Measurements from ENCODE around the gene IGFLR1.

The IGFLR1 gene

DNA sequence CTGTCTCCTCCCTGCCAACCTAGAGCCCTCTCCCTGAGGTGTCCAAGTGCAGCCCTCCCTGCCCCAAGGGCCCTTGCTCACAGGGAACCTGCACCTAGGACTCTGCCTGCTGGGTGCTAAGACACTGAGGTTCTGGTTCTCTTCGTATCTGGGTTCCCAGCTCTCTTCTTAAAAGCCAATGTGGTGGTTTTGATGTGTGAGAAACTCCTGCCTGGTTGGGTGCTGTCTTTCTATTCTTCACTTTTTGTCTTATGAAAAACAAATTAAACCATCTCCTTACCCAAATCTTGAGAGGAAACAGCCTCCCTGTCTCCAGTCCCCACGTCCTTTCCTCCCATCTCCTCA is 28.8 kb downstream of the IGFLR1 start:
- no peak overlapping the region for H3K27ac ChIP-seq
- TF ChIP-seq, protein P1, sequence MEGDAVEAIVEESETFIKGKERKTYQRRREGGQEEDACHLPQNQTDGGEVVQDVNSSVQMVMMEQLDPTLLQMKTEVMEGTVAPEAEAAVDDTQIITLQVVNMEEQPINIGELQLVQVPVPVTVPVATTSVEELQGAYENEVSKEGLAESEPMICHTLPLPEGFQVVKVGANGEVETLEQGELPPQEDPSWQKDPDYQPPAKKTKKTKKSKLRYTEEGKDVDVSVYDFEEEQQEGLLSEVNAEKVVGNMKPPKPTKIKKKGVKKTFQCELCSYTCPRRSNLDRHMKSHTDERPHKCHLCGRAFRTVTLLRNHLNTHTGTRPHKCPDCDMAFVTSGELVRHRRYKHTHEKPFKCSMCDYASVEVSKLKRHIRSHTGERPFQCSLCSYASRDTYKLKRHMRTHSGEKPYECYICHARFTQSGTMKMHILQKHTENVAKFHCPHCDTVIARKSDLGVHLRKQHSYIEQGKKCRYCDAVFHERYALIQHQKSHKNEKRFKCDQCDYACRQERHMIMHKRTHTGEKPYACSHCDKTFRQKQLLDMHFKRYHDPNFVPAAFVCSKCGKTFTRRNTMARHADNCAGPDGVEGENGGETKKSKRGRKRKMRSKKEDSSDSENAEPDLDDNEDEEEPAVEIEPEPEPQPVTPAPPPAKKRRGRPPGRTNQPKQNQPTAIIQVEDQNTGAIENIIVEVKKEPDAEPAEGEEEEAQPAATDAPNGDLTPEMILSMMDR (IDR thresholded peaks at IDR 0.05): no peak
- TF ChIP-seq ZFX (IDR thresholded peaks at IDR 0.05; ENCODE audit: borderline replicate concordance): no peak

DNA sequence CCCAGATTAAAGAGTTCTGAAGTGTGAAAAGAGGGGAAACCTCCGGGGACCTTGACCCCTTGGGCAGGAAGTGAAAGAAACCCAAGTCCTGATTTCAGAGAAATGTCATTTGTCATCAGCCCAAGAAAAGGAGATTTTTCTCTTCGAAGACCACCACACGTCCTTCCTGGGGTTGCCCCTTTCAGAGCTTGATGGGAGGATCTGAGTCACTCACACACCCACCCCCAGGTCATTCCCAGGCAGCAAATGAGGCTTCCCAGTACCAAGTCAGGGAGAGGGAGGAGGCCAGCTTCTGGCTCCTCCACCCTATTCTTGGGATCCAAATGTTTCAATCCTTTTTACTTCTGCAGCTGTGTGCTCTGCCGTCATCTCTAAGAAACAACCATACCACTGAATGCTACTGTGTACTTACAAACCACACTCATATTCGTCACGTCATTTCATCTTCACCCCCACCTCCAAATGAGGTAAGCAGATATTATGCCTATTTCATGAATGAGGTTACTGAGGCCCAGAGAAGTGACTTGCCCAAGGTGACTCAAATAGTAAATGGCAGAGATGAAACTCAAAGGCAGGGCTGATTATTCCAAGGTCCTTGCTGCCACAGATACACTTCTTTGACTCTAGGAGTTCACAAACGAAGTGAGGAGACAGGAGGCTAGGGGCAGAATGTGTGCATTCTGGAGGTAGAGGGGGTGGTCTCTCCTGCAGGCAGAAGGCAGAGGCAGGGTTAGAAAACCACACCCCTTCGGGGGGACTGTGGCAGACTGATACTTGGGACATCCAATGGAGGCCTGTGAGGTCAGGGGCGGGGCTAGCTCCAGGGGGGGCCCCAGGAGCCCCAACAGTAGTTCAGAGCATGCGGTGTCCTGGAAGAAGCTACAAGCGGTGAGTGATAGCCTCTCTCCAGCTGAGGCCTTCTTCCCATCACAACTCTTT is 29.4 kb downstream of the IGFLR1 start:
- TF ChIP-seq ZFX (IDR thresholded peaks at IDR 0.05; ENCODE audit: borderline replicate concordance): no peak
- TF ChIP-seq, protein P1 (IDR thresholded peaks at IDR 0.05): no peak
- H3K27ac ChIP-seq: no peak overlapping the region

DNA sequence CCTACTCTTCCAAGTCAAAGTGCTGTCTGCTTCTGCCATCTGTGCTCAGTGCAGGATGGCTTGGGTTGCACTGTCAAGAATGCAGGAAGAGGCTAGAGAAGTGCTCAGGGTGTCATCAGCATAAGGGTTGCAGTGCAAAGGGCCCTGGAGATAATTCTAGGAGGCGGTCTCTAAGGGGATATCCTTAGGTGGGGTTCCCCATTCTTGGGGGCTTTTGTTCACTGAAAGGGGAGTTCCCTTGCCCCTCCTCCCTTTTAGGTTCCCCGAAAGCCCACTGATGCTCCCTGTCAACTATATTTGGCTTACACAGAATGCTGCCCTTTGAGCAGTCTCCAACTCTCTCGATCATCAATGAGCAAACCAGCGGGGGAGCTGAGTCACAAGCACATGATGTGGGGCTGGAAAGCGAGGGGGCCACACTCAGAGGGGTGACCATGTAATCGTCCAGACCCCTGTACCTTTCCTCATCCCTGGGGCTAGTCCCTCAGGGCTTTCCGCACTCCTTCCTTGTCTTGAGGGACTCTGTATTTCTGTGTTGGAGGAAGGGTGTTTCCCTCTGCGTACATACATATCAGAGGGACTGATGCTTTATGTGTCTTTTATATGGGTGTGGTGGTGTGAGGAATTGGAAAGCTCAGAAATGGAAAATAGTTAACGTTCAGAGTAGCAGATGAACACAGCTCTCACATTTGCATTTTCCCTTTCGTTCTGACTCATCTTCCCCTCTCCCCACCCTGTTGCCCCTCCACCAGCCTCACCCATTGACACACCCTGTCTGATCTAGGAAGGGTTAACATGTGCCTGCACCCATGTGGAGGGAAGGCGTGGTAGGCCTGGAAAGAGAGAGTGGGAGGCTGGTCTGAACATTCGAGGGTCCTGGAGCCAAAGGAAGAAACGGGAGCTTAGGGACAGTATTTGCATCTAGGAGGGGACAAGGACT is 31.2 kb downstream of the IGFLR1 start:
- no peak overlapping the region for H3K27ac ChIP-seq
- TF ChIP-seq, protein P1 (IDR thresholded peaks at IDR 0.05): no peak
- TF ChIP-seq ZFX (IDR thresholded peaks at IDR 0.05; ENCODE audit: borderline replicate concordance): no peak

DNA sequence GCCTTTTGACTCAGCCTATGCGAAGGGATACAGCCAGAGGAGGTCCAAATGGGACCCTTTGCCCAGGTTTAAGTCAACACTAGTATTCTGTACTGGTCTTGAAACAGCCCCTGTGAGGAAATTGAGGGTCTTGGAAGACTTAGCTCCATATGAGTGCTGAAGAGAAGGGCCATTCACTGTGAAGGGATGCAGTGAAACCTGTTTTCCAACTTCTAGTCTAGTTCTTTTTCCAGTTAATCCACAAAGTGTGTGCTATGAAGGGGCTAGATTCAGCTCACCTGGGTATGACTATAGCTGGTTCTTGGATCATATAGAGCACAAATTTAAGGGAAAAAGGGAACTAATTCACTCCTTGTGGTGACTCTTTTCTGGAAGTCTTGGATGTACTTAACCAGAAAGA is 33.9 kb downstream of the IGFLR1 start:
- H3K27ac ChIP-seq: no peak overlapping the region
- no peak for TF ChIP-seq ZFX (IDR thresholded peaks at IDR 0.05; ENCODE audit: borderline replicate concordance)
- TF ChIP-seq, protein P1 (IDR thresholded peaks at IDR 0.05): no peak

DNA sequence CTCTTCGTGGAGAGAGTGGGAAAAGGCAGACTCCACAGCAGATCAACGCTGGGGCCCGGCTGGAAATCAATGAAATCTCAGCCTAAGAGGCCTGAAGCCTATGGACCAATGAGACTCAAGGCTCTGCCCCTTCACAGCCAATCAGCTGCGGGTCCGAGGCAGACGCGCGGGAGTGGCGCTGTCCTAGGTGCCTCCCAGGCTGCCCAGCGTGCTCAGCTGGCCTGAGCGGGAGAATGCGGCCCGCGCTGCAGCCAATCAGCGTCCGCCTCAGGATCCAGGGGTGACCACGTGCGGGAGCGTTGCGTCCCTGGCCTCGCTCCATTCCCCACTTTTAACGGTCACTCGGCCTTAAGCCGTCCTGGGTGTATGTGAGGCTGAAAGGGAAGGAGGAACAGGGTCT is 38.0 kb downstream of the IGFLR1 start, which contains the start of gene ZBTB32:
TSS of gene ZBTB32 (plus strand) at position 341 of the 400 bp plus-strand sequence. CDS start 10,069 bp downstream, outside the sequence.
- TF ChIP-seq, protein P1 (IDR thresholded peaks at IDR 0.05): no peak
- no peak for TF ChIP-seq ZFX (IDR thresholded peaks at IDR 0.05; ENCODE audit: borderline replicate concordance)
- no peak within 1 kb of the TSS for H3K27ac ChIP-seq

DNA sequence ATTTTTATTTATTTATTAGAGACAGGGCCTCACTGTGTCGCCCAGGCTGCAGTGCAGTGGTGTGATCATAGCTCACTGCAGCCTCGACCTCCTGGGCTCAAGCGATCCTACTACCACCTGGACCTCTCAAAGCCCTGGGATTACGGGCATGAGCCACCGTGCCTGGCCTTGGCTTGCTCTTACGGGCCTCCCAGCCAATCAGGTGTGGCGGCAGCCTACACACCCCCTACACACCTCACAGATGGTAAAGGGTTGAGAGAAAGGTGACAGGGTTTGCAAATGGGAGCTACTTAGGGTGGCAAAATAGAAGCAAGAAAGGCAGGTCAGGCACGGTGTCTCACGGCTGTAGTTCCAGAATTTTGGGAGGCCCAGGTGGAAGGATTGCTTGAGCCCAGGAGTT is 38.9 kb downstream of the IGFLR1 start:
- no peak for TF ChIP-seq ZFX (IDR thresholded peaks at IDR 0.05; ENCODE audit: borderline replicate concordance)
- TF ChIP-seq, protein P1 (IDR thresholded peaks at IDR 0.05): no peak
- no peak overlapping the region; the same call in 1 of the 2 replicates for H3K27ac ChIP-seq

Measured in 22Rv1 (cell line).